Measurements from ENCODE around the gene MACROD1. TPM values are rescaled to one million over a fixed set of nuclear protein-coding genes. Genes with fewer than 3 reads are reported as not detected.

Gene MACROD1
- total and polyA plus RNA-seq, 9 donors: 21.1 to 50.2 (median 32.2) TPM

GRCh38 chr11:64053699-64054098 lies 112.2 kb downstream of the MACROD1 start:
- no peak for TF ChIP-seq EP300 (IDR thresholded peaks at IDR 0.05)
- Histone ChIP-seq H3K27me3 (no peaks in the 10 kb centered on the region), H3K36me3 (no peaks in the 10 kb centered on the region), H3K4me1 (ENCODE audit: insufficient read depth) (no peaks in the 10 kb centered on the region), H3K4me3 (no peak overlapping the region), H3K27ac (no peak overlapping the region), H3K9me3 (no peaks in the 10 kb centered on the region)
- 67 to 72% (median 68%) methylated on average over 15 of the region's 15 CpGs for WGBS, 3 donors
- no peak for DNase-seq
- intact Hi-C loops (cut with DNase I): no loop called here

- H3K36me3 ChIP-seq: no peaks in the 10 kb centered on the region
- no peak overlapping the region for H3K4me3 ChIP-seq
- intact Hi-C loops (cut with DNase I): no loop called here
- H3K27ac ChIP-seq: no peak overlapping the region
- TF ChIP-seq POLR2A (IDR thresholded peaks at IDR 0.05) (no peak), EP300 (IDR thresholded peaks at IDR 0.05) (no peak)
- TF ChIP-seq, protein P1, sequence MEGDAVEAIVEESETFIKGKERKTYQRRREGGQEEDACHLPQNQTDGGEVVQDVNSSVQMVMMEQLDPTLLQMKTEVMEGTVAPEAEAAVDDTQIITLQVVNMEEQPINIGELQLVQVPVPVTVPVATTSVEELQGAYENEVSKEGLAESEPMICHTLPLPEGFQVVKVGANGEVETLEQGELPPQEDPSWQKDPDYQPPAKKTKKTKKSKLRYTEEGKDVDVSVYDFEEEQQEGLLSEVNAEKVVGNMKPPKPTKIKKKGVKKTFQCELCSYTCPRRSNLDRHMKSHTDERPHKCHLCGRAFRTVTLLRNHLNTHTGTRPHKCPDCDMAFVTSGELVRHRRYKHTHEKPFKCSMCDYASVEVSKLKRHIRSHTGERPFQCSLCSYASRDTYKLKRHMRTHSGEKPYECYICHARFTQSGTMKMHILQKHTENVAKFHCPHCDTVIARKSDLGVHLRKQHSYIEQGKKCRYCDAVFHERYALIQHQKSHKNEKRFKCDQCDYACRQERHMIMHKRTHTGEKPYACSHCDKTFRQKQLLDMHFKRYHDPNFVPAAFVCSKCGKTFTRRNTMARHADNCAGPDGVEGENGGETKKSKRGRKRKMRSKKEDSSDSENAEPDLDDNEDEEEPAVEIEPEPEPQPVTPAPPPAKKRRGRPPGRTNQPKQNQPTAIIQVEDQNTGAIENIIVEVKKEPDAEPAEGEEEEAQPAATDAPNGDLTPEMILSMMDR (IDR thresholded peaks at IDR 0.05): no peak
- no peaks in the 10 kb centered on the region for H3K9me3 ChIP-seq
- no peaks in the 10 kb centered on the region for H3K27me3 ChIP-seq
- no peak for DNase-seq
- 90 to 96% (median 94%) methylated on average over 11 of the region's 11 CpGs for WGBS, 3 donors
- H3K4me1 ChIP-seq (ENCODE audit: insufficient read depth): no peaks in the 10 kb centered on the region
These were observed 112.8 kb downstream of the MACROD1 start for GRCh38 chr11:64052938-64053622.

GRCh38 chr11:64052436-64052835 lies 113.5 kb downstream of the MACROD1 start:
- Histone ChIP-seq H3K27ac (no peak overlapping the region), H3K4me1 (ENCODE audit: insufficient read depth) (no peaks in the 10 kb centered on the region), H3K4me3 (no peak overlapping the region), H3K9me3 (no peaks in the 10 kb centered on the region), H3K27me3 (no peaks in the 10 kb centered on the region), H3K36me3 (no peaks in the 10 kb centered on the region)
- 92 to 96% (median 94%) methylated on average over 2 of the region's 2 CpGs for WGBS, 3 donors
- no peak for TF ChIP-seq POLR2A (IDR thresholded peaks at IDR 0.05)
- intact Hi-C loops (cut with DNase I): no loop called here
- DNase-seq: no peak

GRCh38 chr11:64051297-64051696 lies 114.6 kb downstream of the MACROD1 start:
- Histone ChIP-seq H3K9me3 (no peaks in the 10 kb centered on the region), H3K27me3 (no peaks in the 10 kb centered on the region), H3K4me3 (no peak overlapping the region), H3K4me1 (ENCODE audit: insufficient read depth) (no peaks in the 10 kb centered on the region), H3K36me3 (no peaks in the 10 kb centered on the region), H3K27ac (no peak overlapping the region)
- TF ChIP-seq POLR2A (IDR thresholded peaks at IDR 0.05) (no peak), EP300 (IDR thresholded peaks at IDR 0.05) (no peak)
- TF ChIP-seq, protein P1 (IDR thresholded peaks at IDR 0.05): no peak
- no peak for DNase-seq
- 92 to 98% (median 96%) methylated on average over 11 to 19 of the region's 19 CpGs for WGBS, 3 donors
- intact Hi-C loops (cut with DNase I): no loop called here

- DNase-seq: no peak
These were observed 116.4 kb downstream of the MACROD1 start for GRCh38 chr11:64049509-64049908.

More at GRCh38 chr11:64049509-64049908, 116.4 kb downstream of the MACROD1 start:
- Histone ChIP-seq H3K4me3 (no peak overlapping the region), H3K27ac (no peak overlapping the region), H3K4me1 (ENCODE audit: insufficient read depth) (no peaks in the 10 kb centered on the region), H3K36me3 (no peaks in the 10 kb centered on the region), H3K27me3 (no peaks in the 10 kb centered on the region), H3K9me3 (no peaks in the 10 kb centered on the region)
- no peak for TF ChIP-seq EP300 (IDR thresholded peaks at IDR 0.05)
- TF ChIP-seq POLR2A (IDR thresholded peaks at IDR 0.05): no peak
- TF ChIP-seq, protein P1 (IDR thresholded peaks at IDR 0.05): no peak
- intact Hi-C loops (cut with DNase I): no loop called here
- 92 to 98% (median 93%) methylated on average over 8 of the region's 8 CpGs for WGBS, 3 donors
